Lung (tissue), 12 donors: ENCODE data around the gene HTT. TPM values are rescaled to one million over a fixed set of nuclear protein-coding genes. Genes with fewer than 3 reads are reported as not detected.

Experiments
- ATAC-seq: fragments of 200-7000 bp; cut with Tn5 transposase; one replicate; pipeline ENCODE4 v1.9.1; 2020; ENCODE audit warnings: moderate number of reproducible peaks; ENCODE audit not compliant: insufficient read depth, low FRiP score
- DNase-seq, 3 donors: peaks; one replicate each; pipeline ENCODE4 v3.0.0-alpha.2; 2013 to 2017
- H3K27ac ChIP-seq, 2 donors: one replicate each; pipeline ENCODE4 v1.5.1; 2013; ENCODE audit warnings: mild to moderate bottlenecking in 2 of 2, moderate library complexity in 2 of 2, control low read depth in 1 of 2, inconsistent platforms in 1 of 2, low read depth in 1 of 2, low read length in 1 of 2
- H3K27me3 ChIP-seq, 3 donors: one replicate each; pipeline ENCODE4 v1.5.1; 2013; ENCODE audit warnings: low read length in 2 of 3; ENCODE audit not compliant: control insufficient read depth in 3 of 3, insufficient read depth in 3 of 3
- H3K36me3 ChIP-seq, 4 donors: one replicate each; pipeline ENCODE4 v1.5.1; 2013; ENCODE audit warnings: low read length in 4 of 4, mild to moderate bottlenecking in 1 of 4, moderate library complexity in 1 of 4; ENCODE audit not compliant: control insufficient read depth in 4 of 4, insufficient read depth in 4 of 4
- H3K4me1 ChIP-seq, 5 donors: one replicate each; pipeline ENCODE4 v1.5.1; 2013; ENCODE audit warnings: low read length in 5 of 5, mild to moderate bottlenecking in 2 of 5, moderate library complexity in 1 of 5; ENCODE audit not compliant: control insufficient read depth in 5 of 5, insufficient read depth in 5 of 5
- H3K4me3 ChIP-seq: one replicate; pipeline ENCODE4 v1.5.1; 2013; ENCODE audit warnings: mild to moderate bottlenecking, control low read depth, moderate library complexity
- H3K9ac ChIP-seq, 2 donors: one replicate each; pipeline ENCODE4 v1.5.1; 2013; ENCODE audit warnings: low read length in 2 of 2, control low read depth in 1 of 2; ENCODE audit not compliant: insufficient read depth in 1 of 2
- H3K9me3 ChIP-seq, 4 donors: one replicate each; pipeline ENCODE4 v1.5.1; 2013; ENCODE audit warnings: low read length in 3 of 4, mild to moderate bottlenecking in 1 of 4, moderate library complexity in 1 of 4; ENCODE audit not compliant: control insufficient read depth in 4 of 4, insufficient read depth in 3 of 4
- WGBS, 2 donors: extraction: QIAGEN DNeasy Blood & Tissue Kit; methylation state at CpG; one replicate each; pipeline ENCODE4 v1.1.7; 2013; 5-methylcytosine and 5-hydroxymethylcytosine counted together
- polyA plus RNA-seq, 2 donors: library from polyadenylated mRNA; stranded (reverse); fragments of 200-250 nt; gene quantifications; one replicate each; pipeline ENCODE4 v1.2.1, GENCODE V29; 2013
- total RNA-seq, 2 donors: library from RNA; depleted of rRNA in 1 of 2; stranded (reverse); fragments of >200 nt in 1 of 2; gene quantifications; one replicate each; pipeline ENCODE4 v1.2.1, GENCODE V29; 2014 to 2021
- TF ChIP-seq, protein P1 (sequence below): IDR thresholded peaks from 2 replicates; pipeline ENCODE4 v1.5.1; 2012; ENCODE audit warnings: mild to moderate bottlenecking; ENCODE audit errors: control extremely low read depth, extremely low read depth
- donor health status: control.
- donor health status: control.
- donor health status: Bipolar disorder and iron deficiency.
- donor health status: healthy.
- donor health status: DM: yes; HTN: yes; CAD: no.

HTT gene
- total and polyA plus RNA-seq, 4 donors, result 17.0 to 109 (median 48.4) TPM

DNA sequence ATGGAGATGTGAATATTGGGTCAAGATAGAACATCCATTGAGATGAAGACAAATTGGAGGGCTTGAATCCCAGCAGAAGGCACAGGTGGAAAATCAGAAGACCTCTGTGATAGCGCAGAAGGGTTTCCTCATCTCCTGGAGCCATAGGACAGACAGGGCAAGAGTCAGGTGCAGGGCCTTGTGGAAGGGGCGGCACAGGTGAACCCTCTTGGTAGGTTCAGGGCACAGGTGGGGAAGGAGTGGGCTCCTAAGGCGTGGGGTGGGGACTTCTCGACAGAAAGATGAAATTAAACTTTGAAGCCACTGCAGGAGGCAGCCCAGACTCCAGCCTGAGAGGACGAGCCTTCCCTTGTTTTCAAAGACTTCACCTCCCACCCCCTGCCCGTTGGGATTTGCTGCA, 209.0 kb downstream of the HTT start:
- no peak for DNase-seq
- Histone ChIP-seq H3K36me3 (no peaks in the 10 kb centered on the region), H3K9me3 (peaks cover 0 to 1% (median 0%) of the 10 kb centered on the region in 4 donors), H3K4me3 (no peak overlapping the region), H3K4me1 (peaks cover 0 to 21% (median 4%) of the 10 kb centered on the region in 5 donors), H3K27me3 (peaks cover 0 to 5% (median 0%) of the 10 kb centered on the region in 3 donors), H3K9ac (no peak overlapping the region), H3K27ac (no peak overlapping the region)
- no peak for ATAC-seq
- WGBS, 2 donors, result 85 to 97% methylated on average over 6 of the region's 6 CpGs
- TF ChIP-seq, protein P1, sequence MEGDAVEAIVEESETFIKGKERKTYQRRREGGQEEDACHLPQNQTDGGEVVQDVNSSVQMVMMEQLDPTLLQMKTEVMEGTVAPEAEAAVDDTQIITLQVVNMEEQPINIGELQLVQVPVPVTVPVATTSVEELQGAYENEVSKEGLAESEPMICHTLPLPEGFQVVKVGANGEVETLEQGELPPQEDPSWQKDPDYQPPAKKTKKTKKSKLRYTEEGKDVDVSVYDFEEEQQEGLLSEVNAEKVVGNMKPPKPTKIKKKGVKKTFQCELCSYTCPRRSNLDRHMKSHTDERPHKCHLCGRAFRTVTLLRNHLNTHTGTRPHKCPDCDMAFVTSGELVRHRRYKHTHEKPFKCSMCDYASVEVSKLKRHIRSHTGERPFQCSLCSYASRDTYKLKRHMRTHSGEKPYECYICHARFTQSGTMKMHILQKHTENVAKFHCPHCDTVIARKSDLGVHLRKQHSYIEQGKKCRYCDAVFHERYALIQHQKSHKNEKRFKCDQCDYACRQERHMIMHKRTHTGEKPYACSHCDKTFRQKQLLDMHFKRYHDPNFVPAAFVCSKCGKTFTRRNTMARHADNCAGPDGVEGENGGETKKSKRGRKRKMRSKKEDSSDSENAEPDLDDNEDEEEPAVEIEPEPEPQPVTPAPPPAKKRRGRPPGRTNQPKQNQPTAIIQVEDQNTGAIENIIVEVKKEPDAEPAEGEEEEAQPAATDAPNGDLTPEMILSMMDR, result no peak

DNA sequence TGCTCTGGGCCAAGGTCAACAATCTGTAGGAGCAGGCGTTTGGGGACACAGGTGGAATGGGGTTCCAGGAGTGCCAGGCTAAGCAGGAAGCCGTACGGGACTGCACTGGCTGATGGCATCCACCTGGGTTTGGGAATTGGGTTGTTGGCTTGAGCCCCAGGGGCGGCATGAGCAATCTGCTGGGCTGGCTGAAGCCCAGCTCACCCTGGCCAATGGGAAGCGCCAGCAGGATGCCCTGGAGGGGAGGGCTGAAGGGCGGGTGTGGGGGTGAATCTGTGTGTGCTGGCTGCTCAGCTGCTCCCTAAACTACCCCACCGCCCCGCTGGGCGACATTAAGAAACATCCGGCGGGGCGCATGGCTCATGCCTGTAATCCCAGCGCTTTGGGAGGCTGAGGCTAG, 209.4 kb downstream of the HTT start:
- H3K4me1 ChIP-seq, result peaks cover 0 to 21% (median 4%) of the 10 kb centered on the region in 5 donors
- no peak overlapping the region for H3K27ac ChIP-seq
- DNase-seq, result no peak
- H3K4me3 ChIP-seq, result no peak overlapping the region
- 90 to 92% methylated on average over 13 of the region's 13 CpGs for WGBS, 2 donors
- no peak overlapping the region for H3K9ac ChIP-seq
- H3K27me3 ChIP-seq, result peaks cover 0 to 5% (median 0%) of the 10 kb centered on the region in 3 donors
- TF ChIP-seq, protein P1, result no peak
- no peak for ATAC-seq
- H3K9me3 ChIP-seq, result peaks cover 0 to 1% (median 0%) of the 10 kb centered on the region in 4 donors
- no peaks in the 10 kb centered on the region for H3K36me3 ChIP-seq

DNA sequence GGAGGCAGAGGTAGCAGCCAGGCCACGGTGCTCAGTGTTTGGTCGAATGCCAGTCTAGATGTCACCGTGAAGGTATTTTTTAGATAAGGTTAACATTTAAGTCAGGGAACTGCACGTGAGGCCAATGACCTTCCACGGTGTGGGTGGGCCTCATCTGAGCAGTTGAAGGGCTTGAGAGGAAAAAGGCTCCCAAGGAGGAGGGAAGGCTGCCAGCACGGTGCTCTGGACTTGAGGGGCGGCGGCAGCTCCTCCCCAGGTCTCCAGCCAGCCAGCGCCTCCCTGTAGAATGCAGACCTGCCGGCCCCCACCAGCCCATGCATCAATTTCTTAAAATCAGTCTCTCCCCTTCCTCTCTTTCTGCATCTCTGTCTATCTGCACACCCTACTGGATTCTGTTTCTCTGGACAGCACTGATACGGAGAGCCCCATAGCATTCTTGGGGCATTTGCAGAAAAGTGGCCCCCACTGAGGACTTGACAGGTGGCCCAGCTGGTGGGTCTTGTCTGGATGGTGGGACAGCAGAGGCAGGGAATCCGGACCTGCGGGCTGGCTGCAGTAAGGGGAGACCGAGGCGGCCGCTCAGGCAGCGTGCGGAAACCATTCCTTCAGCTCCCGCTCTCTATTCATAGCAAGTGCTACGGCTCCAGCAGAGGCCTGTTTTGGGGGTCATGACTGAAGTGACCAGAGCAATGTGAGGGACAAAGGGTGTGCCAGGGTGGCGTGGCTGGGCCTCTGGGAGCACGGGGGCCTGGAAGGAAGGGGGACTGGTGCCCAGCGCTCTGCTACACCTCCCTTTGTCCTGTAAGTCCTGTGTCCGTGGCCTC, 210.5 kb downstream of the HTT start:
- Histone ChIP-seq H3K4me3 (no peak overlapping the region), H3K27ac (no peak overlapping the region), H3K9me3 (peaks cover 0 to 1% (median 0%) of the 10 kb centered on the region in 4 donors), H3K36me3 (no peaks in the 10 kb centered on the region), H3K9ac (no peak overlapping the region), H3K4me1 (peaks cover 0 to 21% (median 4%) of the 10 kb centered on the region in 5 donors), H3K27me3 (peaks cover 0 to 5% (median 0%) of the 10 kb centered on the region in 3 donors)
- WGBS, 2 donors, result 88% methylated on average over 24 of the region's 24 CpGs
- no peak for DNase-seq
- TF ChIP-seq, protein P1, result no peak
- ATAC-seq, result no peak
